HG03097 (cell line): ENCODE measurements around the gene TGM6.

Source experiments
- ATAC-seq: cut with Tn5 transposase; IDR thresholded peaks from one replicate; pipeline ENCODE4 v1.9.1; 2021; ENCODE audit not compliant: unreplicated experiment, low FRiP score

The TGM6 gene

DNA sequence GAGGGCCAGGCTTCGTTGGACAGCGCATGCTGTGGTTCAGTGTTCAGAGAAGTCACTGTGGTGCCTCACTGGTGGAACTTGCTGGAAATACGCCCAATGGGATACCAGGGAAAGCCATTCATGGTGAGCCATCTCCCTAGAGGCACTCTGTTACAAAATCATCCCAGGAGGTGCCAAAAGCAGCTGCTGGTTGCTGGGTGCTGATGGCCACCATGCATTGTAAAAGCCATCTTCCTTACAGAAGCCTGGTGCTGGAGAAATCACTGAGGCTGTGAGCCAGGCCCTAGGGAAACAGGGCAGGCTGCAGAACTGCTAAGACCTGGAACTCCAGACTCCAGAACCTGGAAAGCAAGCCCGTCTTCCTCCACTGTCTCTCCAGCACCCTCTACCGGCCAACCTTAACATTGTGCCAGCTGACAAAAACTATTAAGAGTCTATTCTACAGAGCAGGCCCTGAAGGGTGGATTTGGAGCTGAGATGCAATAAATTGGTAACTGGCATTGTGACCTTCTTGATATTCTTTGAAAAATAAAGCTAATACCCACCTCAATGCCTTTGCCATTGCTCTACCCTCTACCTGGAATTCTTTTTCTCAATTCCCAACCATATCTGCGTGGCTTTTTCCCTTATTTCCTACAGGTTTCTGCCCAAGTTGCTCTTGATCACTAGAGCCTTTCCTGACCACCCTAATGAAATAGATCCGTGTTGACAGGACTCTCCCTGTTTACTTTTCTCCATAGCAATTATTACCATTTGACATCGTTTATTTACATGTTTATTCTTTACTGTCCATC lies 71.4 kb downstream of the TGM6 start:
- no peak for ATAC-seq

- no peak for ATAC-seq
Measured at GRCh38 chr20:2453792-2454191, 73.1 kb downstream of the TGM6 start.

DNA sequence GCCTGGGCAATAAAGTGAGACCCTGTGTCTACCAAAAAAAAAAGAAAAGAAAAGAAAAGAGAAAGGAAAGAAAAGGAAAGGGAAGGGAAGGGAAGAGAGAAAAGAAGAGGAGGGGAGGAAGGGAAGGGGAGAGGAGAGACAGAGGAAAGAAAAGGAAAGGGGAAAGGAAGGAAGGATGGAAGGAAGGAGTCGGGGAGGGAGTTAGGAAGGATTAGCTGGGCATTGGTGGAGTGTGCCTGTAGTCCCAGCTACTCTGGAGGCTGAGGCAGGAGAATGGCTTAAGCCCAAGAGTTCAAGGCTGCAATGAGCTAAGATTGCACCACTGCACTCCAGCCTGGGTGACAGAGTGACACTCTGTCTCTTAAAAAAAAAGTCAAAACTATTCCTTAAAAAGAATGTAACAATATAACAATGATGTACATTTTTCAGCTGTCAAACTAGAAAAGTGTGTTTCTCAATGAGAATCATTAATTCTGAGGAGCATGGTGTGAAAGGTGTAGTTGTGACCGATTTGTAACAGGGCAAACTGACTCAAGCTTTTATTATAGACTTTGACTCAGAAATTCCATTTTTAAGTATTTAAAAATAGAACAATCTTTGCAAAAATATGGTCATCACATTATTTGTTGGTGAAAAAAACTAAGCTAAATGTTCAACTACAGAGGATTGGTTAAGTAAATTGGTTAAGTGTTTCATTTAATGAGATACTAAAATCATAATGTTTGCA lies 75.2 kb downstream of the TGM6 start:
- ATAC-seq = no peak

DNA sequence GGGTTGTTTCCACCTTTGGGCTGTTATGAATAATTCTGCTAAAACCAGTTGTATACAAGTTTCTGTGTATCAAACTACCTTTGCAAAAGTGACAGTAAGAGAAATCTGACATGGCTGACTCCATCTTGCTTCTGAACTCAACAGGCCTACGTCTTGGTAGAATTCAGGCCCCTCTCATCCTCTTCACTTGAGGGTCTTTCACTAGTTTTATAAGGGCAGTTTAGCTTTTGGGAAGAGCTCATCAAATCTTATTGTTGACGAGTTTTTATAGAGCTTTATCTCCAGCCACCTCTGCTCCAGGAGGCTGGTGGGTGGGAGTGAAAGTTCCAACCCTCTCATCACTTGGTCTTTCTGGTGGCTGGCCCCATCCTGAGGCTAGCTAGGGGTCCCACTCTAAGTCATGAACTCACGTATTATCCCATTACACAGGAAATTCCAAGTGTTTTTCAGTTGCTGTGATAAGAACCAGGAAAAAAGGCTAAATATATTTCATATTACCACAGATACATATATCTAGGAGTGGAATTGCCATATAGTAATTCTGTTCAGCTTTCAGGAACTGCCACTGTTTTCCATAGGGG lies 78.3 kb downstream of the TGM6 start:
- no peak for ATAC-seq

DNA sequence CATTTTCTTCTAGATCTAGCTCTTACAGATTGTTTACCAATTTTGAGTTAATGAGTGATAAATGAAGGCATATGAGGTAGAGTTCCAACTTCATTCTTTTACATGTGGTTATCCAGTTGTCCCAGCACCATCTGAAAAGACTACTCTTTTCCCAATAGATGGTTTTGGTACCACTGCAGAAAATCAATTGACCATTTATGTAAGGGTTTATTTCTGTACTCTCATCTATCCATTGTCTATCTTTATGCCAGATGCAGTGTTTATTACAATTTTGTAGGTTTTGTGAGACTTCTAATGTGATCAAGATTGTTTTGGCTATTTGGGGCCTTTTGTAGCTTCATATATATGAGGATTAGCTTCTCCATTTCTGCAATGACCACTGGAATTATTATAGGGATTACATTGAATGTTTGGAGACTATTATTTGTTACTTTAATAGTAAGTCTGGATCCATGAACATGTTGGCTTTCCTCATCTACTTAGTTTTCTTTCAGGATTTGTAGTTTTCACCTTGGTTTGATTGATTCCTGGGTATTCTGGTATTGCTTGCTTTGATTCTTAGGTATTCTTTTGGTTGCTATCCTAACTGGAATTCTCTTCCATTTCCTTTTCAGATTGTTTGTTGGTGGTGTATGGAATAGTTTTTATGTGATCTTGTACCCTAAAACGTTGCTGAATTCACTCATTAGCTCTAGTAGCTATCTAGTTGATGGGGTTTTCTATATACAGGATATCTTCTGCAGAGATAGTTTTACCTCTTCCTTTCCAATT lies 79.5 kb downstream of the TGM6 start:
- ATAC-seq = no peak

DNA sequence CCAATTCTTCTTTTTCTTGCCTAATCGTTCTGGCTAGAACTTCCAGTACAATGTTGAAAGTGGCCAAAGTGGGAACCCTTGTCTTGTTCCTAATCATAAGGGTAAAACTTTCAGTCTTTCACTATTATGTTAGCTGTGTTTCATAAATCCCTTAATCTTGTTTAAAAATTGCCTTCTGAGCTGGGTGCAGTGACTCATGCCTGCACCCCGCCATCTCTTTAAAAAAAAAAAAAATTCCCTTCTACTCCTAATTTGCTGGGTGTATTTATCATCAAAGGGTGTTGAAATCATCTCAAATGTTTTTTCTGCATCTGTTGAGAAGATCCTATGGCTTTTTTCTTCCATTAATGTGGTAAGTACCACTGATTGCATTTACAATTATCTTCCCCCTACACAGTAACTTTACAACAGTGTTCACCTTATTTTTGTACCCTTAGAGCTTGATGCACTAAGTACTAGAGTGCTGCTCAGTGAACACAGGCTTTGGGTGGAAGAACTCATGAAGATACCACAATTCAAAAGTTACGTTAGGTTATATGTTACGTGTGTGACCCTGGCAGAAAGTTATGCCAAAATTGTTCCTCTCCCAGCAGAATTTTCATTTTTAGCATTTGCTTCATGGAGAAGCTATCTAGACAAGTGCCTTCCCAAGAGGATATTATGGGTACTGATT lies 80.2 kb downstream of the TGM6 start:
- ATAC-seq = no peak

GRCh38 chr20:2462484-2462883 lies 81.8 kb downstream of the TGM6 start:
- no peak for ATAC-seq

DNA sequence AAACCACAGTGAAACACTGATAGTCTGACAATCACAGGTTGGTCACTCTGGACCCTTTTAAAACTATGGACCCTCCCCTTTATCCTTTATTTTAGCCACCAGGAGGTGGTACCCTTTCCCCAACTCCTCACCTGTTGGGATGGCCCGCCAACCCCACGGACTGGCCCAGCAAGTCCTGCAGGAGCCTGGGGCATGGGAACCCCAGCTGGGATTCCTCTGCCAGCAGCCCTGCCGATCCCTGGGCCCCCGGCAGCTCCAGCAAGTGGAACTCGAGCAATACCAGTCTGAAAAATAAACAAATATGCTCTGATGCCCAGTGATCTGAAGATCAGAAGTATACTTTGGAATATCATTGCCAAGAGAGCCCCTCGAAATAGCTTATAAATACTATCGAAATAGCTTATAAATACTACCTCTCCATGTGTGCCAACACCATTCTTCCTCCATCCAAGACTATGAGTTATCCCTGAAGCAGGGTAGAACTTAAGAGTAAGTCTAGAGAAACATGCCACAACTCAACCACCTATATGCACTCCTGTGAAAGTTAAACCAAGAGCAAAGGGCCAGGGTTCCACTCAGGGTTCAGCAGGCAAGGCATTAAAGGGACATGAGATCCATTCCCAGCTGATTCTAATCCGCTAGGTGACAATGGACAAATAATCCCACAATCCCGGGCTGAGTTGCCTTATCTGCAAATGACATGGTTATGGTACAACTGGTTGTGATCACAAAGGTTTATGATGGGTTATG lies 83.1 kb downstream of the TGM6 start:
- no peak for ATAC-seq

DNA sequence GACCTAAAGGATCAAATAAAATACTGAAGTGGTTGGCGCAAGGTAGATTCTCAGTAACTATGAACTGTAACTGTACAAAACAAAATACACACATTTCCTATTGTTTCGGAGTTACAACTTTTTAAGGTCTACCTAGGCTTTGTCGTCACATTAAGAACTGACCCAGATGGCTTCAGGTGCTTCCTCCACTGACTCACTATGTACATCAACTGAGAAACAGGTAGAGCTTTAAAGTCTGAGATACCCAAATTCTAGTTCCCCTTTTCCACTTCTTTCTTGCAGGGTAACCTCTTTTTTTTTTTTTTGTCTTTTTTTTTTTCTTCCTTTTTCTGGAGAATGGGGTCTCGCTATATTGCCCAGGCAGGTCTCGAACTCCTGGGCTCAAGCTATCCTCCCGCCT lies 84.4 kb downstream of the TGM6 start:
- no peak for ATAC-seq

GRCh38 chr20:2467412-2467811 lies 86.7 kb downstream of the TGM6 start:
- no peak for ATAC-seq

DNA sequence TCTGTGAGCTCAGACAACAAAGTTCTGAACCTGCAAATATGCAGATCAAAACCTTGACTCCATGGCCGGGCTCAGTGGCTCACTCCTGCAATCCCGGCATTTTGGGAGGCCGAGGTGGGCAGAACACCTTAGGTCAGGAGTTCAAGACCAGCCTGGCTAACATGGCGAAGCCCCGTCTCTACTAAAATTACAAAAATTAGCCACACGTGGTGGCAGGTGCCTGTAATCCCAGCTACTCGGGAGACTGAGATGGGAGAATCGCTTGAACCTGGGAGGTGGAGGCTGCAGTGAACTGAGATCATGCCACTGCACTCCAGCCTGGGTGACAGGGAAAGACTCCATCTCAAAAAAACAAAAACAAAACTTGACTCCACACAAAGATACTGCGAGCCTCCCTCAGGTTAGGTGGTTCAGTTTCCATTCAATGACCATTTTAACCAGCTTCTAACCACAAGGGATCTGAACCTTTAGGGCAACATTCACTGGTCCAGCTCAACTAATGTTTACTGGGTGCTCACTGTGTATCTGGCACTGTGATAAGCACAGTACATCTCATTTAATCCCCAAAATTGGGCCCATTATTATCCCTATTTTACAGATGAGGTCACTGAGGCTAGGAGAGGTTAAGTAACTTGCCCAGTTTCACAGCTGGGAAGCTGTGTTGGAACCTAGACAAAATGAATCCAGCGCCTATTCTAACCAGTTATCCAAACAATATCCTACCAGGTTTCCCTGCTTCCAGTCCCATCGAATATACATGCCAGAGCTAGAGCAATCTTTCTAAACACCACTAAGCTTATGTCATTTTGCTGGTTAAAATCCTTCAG lies 88.1 kb downstream of the TGM6 start:
- no peak for ATAC-seq

GRCh38 chr20:2469991-2470422 lies 89.3 kb downstream of the TGM6 start:
- ATAC-seq = peak; percentile 23

- ATAC-seq = peak; percentile 95
Measured at GRCh38 chr20:2470423-2471193, 89.9 kb downstream of the TGM6 start, which contains the start of gene SNRPB. Gene SNRPB (minus strand): TSS chr20:2470789. CDS start chr20:2470690, 99 bp downstream.

DNA sequence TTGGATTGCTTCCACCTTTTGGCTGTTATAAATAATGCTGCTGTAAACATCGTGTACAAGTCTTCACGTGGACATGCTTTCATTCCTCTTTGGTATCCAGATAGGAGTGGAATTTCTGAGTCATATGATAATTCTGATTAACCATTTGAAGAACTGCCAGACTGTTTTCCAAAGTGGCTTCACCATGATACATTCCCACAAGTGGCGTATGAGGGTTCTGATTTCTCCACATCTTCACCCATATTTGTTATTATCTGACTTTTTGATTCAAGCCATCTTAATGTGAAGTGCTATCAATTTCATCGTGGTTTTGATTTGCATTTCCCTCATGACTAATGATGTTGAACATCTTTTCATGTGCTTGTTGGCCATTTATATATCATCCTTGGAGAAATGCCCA lies 92.8 kb downstream of the TGM6 start:
- no peak for ATAC-seq

GRCh38 chr20:2475850-2476741 lies 95.4 kb downstream of the TGM6 start:
- no peak for ATAC-seq

DNA sequence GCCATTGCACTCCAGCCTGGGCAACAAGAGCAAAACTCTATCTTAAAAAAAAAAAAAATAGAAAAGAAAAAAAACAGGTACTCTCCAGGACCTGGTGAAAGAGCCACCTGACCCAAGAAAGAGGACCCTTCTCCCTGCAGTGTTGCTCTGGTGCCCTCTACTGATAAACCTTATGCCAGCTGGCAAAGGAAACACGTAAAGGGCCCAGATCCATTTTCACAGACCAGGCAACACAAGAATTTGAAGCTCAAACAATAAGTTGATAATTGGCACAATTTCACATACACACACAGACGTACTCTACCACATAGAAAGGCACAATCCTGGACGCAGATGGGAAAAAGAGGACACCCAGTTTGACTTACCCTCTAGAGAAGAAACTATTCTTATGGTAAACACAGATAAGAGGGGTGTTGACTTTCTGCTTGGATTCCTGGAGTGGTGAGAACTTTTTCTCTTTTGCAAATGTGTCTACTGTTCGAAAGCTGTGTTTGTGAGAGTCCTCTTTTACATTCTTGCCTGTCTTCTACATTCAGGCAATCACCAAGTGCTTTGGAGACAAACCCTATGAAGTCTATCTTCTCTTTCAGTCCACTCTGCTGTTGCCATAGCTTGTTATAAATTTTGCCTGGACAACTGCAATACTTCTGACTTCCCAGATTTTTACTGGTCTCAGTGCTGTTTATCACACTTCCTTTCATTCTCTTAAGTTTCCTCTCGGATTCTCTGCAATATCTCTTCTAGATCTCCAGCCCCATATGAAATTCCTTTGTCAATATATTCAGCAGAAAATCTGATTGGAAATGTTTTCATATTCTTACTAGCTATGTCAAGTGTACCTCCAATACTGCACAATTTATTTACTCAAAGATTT lies 96.3 kb downstream of the TGM6 start:
- no peak for ATAC-seq
